ENCODE measurements around the gene LRIT1.

DNA sequence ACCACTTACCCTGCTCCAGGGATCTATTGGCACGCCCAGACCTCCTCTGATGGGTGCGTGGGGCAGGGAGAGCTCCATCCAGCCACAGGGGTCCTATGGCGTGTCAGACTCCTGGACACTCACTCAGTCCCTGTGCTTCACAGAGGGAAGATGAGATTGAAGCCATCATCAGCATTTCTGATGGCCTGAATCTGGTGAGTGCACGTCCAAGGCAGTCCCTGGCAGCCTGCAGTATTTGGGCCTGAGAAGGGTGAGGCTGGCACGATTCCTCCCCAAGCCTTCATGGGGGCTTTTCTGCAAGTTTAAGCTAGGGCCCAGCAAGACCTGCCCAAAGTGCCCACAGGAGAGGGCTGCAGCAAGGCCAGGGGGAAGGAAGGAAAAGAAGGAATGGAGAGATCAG is 43.7 kb downstream of the LRIT1 start:
- TF ChIP-seq, protein P1, sequence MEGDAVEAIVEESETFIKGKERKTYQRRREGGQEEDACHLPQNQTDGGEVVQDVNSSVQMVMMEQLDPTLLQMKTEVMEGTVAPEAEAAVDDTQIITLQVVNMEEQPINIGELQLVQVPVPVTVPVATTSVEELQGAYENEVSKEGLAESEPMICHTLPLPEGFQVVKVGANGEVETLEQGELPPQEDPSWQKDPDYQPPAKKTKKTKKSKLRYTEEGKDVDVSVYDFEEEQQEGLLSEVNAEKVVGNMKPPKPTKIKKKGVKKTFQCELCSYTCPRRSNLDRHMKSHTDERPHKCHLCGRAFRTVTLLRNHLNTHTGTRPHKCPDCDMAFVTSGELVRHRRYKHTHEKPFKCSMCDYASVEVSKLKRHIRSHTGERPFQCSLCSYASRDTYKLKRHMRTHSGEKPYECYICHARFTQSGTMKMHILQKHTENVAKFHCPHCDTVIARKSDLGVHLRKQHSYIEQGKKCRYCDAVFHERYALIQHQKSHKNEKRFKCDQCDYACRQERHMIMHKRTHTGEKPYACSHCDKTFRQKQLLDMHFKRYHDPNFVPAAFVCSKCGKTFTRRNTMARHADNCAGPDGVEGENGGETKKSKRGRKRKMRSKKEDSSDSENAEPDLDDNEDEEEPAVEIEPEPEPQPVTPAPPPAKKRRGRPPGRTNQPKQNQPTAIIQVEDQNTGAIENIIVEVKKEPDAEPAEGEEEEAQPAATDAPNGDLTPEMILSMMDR (IDR thresholded peaks at IDR 0.05; ENCODE audit: insufficient read depth, low read depth, low read length): no peak
- TF ChIP-seq EZH2 (IDR thresholded peaks at IDR 0.05; ENCODE audit: insufficient read depth, low read length): no peak
